Endothelial cell of umbilical vein (primary cell): ENCODE data around the gene LHFPL6. TPM values are rescaled to one million over a fixed set of nuclear protein-coding genes. Genes with fewer than 3 reads are reported as not detected.

Experiments
- BruUV-seq: library from RNA; stranded (reverse); fragments of 400-500 nt; replicated peaks from 2 replicates; lab custom pipeline; 2021; lab: Mats Ljungman, UMichigan
- CTCF ChIA-PET: fragments of 300-600, 350-600 bp; sonication (Branson Sonifier 250); formaldehyde crosslinking; loops from one replicate; lab custom pipeline; 2021; ENCODE audit warnings: antibody characterized with exemption, inconsistent platforms; lab: Charles Lee
- POLR2A ChIA-PET: fragments of 300-600, 350-600 bp; sonication (Branson Sonifier 250); formaldehyde crosslinking; loops from one replicate; lab custom pipeline; 2021; ENCODE audit warnings: antibody characterized with exemption, inconsistent platforms; lab: Charles Lee
- DNase-seq: peaks from one replicate; pipeline ENCODE4 v3.0.0-alpha.2; 2011; ENCODE audit warnings: low read depth, low spot score
- FAIRE-seq: peaks from 2 replicates; lab custom pipeline; 2011; peaks lifted over from hg19 to GRCh38; lab: Jason Lieb, UNC
- H2AFZ ChIP-seq: 2 replicates; pipeline ENCODE4 v1.6.0; 2012; ENCODE audit warnings: low read depth, low read length, control low read depth, inconsistent platforms
- H3K27ac ChIP-seq: 2 replicates; pipeline ENCODE4 v1.5.1; 2011; ENCODE audit warnings: low read depth, mild to moderate bottlenecking, control low read depth, low read length, moderate library complexity; ENCODE audit not compliant: insufficient read depth
- H3K27me3 ChIP-seq, 2 experiments: 2 replicates each; pipeline versions ENCODE4 v1.6.0 to v1.6.1; 2011; ENCODE audit warnings: low read length in 2 of 2, mixed read lengths in 1 of 2; ENCODE audit not compliant: control insufficient read depth in 2 of 2, insufficient read depth in 2 of 2
- H3K36me3 ChIP-seq, 2 experiments: 2 replicates in 1 of 2; 3 replicates in 1 of 2; pipeline ENCODE4 v1.5.1; 2011; ENCODE audit warnings: low read length in 2 of 2, mild to moderate bottlenecking in 1 of 2, moderate library complexity in 1 of 2; ENCODE audit not compliant: control insufficient read depth in 2 of 2, insufficient read depth in 2 of 2; ENCODE audit errors: extremely low read depth in 1 of 2
- H3K4me1 ChIP-seq: 3 replicates; pipeline ENCODE4 v1.5.1; 2011; ENCODE audit warnings: mild to moderate bottlenecking, low read length; ENCODE audit not compliant: control insufficient read depth, insufficient read depth; ENCODE audit errors: extremely low read depth
- H3K4me2 ChIP-seq: 2 replicates; pipeline ENCODE4 v1.6.1; 2011; ENCODE audit warnings: low read length, control low read depth, mixed read lengths; ENCODE audit not compliant: insufficient read depth
- H3K4me3 ChIP-seq, 3 experiments: fragments of 200-600 bp in 1 of 3; sonication (generic), shearing (Covaris generic) in 1 of 3; replicated peaks in 1 of 3; 2 replicates each; pipeline ENCODE4 v1.5.1; 2011 to 2016; ENCODE audit warnings: control low read depth in 3 of 3, low read length in 3 of 3, mild to moderate bottlenecking in 2 of 3, inconsistent platforms in 1 of 3, low read depth in 1 of 3, moderate library complexity in 1 of 3; ENCODE audit not compliant: insufficient read depth in 1 of 3
- H3K79me2 ChIP-seq: 2 replicates; pipeline ENCODE4 v1.6.0; 2012; ENCODE audit warnings: low read length, inconsistent platforms; ENCODE audit not compliant: control insufficient read depth, insufficient read depth
- H3K9ac ChIP-seq: replicated peaks from 2 replicates; pipeline ENCODE3; 2011; ENCODE audit warnings: low read length, control low read depth; ENCODE audit not compliant: insufficient read depth; ENCODE audit errors: extremely low read depth
- H3K9me1 ChIP-seq: replicated peaks from 3 replicates; pipeline ENCODE4 v1.6.0; 2011; ENCODE audit warnings: mild to moderate bottlenecking, low read length; ENCODE audit not compliant: control insufficient read depth, insufficient read depth; ENCODE audit errors: extremely low read depth
- H3K9me3 ChIP-seq: replicated peaks from 2 replicates; pipeline ENCODE4 v1.5.1; 2012; ENCODE audit warnings: low read length, inconsistent platforms; ENCODE audit not compliant: control insufficient read depth, insufficient read depth
- H4K20me1 ChIP-seq: replicated peaks from 2 replicates; pipeline ENCODE3; 2011; ENCODE audit warnings: mild to moderate bottlenecking, low read length; ENCODE audit not compliant: control insufficient read depth, insufficient read depth; ENCODE audit errors: extremely low read depth
- EZH2 ChIP-seq: IDR thresholded peaks from 2 replicates; pipeline ENCODE4 v1.6.1; 2012; ENCODE audit warnings: borderline replicate concordance, low read depth, mild to moderate bottlenecking, moderate library complexity, low read length, inconsistent platforms; ENCODE audit not compliant: severe bottlenecking
- FOS ChIP-seq: IDR thresholded peaks from 2 replicates; pipeline ENCODE4 v1.6.1; 2011; ENCODE audit warnings: mild to moderate bottlenecking, low read length, moderate library complexity, borderline replicate concordance; ENCODE audit not compliant: insufficient read depth
- GATA2 ChIP-seq: IDR thresholded peaks from 2 replicates; pipeline ENCODE4 v1.7.0; 2011; ENCODE audit warnings: low read depth, mild to moderate bottlenecking, moderate library complexity, mixed read lengths, low read length; ENCODE audit not compliant: insufficient read length, insufficient read depth
- JUN ChIP-seq: IDR thresholded peaks from 2 replicates; pipeline ENCODE4 v1.6.1; 2011; ENCODE audit warnings: borderline replicate concordance, low read depth; ENCODE audit not compliant: insufficient read length, insufficient read depth
- MYC ChIP-seq: IDR thresholded peaks from one replicate; pipeline ENCODE4 v1.6.1; 2011; ENCODE audit warnings: mild to moderate bottlenecking, low read depth, low read length
- POLR2A ChIP-seq: IDR thresholded peaks from 2 replicates; pipeline ENCODE4 v1.6.1; 2012; ENCODE audit warnings: low read depth, mild to moderate bottlenecking, control low read depth, low read length
- POLR2AphosphoS5 ChIP-seq: IDR thresholded peaks from 2 replicates; pipeline ENCODE4 v1.6.1; 2012; ENCODE audit warnings: low read depth, mild to moderate bottlenecking, control low read depth, low read length, moderate library complexity; ENCODE audit not compliant: insufficient read depth
- dilution Hi-C: fragments of 300-500 bp; cut with MboI; formaldehyde crosslinking; loops from one replicate; pipeline ENCODE4 v1.15.0; 2019; ENCODE audit warnings: low sequenced_read_pairs; ENCODE audit not compliant: extremely low pct_ligation_motif_present
- intact Hi-C: fragments of 100-400 bp; cut with micrococcal nuclease; formaldehyde crosslinking; loops from one replicate; pipeline ENCODE4 v1.10.0; 2022
- polyA plus RNA-seq, 4 experiments: library from polyadenylated mRNA; depleted of rRNA in 3 of 4; stranded (reverse) in 3 of 4; unstranded in 1 of 4; fragments of >200 nt; gene quantifications; 2 replicates each; pipeline versions ENCODE4 v1.2.1 to v1.2.3, GENCODE V29; 2011 to 2012; ENCODE audit warnings: missing spikeins in 1 of 4
- total RNA-seq: library from RNA; stranded (reverse); gene quantifications from 2 replicates; pipeline ENCODE4 v1.2.3, GENCODE V29; 2021
- TF ChIP-seq, protein P1 (sequence below): IDR thresholded peaks from 2 replicates; pipeline ENCODE4 v1.6.1; 2011; ENCODE audit not compliant: insufficient read depth, insufficient read length
- TF ChIP-seq, protein P2 (sequence below), 2 donors: IDR thresholded peaks; 1 replicate in 1 of 2; 2 replicates in 1 of 2; pipeline ENCODE4 v1.5.1; 2011; ENCODE audit warnings: low read length in 2 of 2, mild to moderate bottlenecking in 2 of 2, moderate library complexity in 2 of 2, control low read depth in 1 of 2, inconsistent platforms in 1 of 2, low read depth in 1 of 2; ENCODE audit not compliant: insufficient read depth in 1 of 2; ENCODE audit errors: extremely low read depth in 1 of 2

The LHFPL6 gene
- total and polyA plus RNA-seq, 2 donors (not counting 3 experiments of a cell fraction or from before 2014, with no cell fraction given): 17.5 to 19.4 TPM

DNA sequence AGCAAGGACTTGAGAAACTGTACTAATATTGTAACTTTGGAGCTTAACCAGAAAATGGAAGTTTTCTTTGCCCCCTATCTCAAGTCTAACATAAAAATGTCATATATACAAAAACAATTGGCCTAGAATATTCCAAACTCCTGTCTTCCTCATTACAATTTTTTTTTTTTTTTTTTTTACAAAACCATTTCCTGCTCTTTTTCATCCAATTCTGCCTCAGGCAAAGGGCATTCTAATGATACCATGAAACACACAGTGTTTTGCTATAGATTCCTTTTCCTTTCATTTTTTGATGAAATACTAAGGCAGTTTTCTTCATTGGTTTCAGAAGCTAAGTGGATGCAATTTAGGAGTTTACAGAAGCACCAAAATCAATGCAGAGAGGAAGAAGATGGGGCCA lies 119.7 kb downstream of the LHFPL6 start:
- H3K36me3 ChIP-seq: no peaks in the 10 kb centered on the region
- H3K4me1 ChIP-seq: peaks cover 22% of the 10 kb centered on the region
- H2AFZ ChIP-seq: no peak overlapping the region
- ChIA-PET POLR2A (no interaction called here), CTCF (interaction anchor here (1.0 to 3.7 kb wide), 4 partner anchors 9 to 128 kb away, joined by 3 to 13 read pairs (median 3); no protein-coding TSS in a partner anchor)
- H3K27ac ChIP-seq: no peak overlapping the region
- no peaks in the 10 kb centered on the region for H4K20me1 ChIP-seq
- FAIRE-seq (no peak), DNase-seq (no peak)
- H3K9me3 ChIP-seq: no peaks in the 10 kb centered on the region
- dilution Hi-C loops: no loop called here
- no TSS peak for BruUV-seq
- intact Hi-C loops: no loop called here
- no peaks in the 10 kb centered on the region for H3K27me3 ChIP-seq
- no peak overlapping the region for H3K4me3 ChIP-seq
- H3K4me2 ChIP-seq: no peak overlapping the region
- H3K9ac ChIP-seq: no peak overlapping the region
- no peaks in the 10 kb centered on the region for H3K9me1 ChIP-seq
- H3K79me2 ChIP-seq: no peaks in the 10 kb centered on the region
- TF ChIP-seq FOS (no peak), EZH2 (no peak), GATA2 (no peak), POLR2AphosphoS5 (no peak), JUN (no peak), MYC (no peak), POLR2A (no peak)
- TF ChIP-seq, protein P1, sequence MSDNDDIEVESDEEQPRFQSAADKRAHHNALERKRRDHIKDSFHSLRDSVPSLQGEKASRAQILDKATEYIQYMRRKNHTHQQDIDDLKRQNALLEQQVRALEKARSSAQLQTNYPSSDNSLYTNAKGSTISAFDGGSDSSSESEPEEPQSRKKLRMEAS: no peak
- TF ChIP-seq, protein P2, sequence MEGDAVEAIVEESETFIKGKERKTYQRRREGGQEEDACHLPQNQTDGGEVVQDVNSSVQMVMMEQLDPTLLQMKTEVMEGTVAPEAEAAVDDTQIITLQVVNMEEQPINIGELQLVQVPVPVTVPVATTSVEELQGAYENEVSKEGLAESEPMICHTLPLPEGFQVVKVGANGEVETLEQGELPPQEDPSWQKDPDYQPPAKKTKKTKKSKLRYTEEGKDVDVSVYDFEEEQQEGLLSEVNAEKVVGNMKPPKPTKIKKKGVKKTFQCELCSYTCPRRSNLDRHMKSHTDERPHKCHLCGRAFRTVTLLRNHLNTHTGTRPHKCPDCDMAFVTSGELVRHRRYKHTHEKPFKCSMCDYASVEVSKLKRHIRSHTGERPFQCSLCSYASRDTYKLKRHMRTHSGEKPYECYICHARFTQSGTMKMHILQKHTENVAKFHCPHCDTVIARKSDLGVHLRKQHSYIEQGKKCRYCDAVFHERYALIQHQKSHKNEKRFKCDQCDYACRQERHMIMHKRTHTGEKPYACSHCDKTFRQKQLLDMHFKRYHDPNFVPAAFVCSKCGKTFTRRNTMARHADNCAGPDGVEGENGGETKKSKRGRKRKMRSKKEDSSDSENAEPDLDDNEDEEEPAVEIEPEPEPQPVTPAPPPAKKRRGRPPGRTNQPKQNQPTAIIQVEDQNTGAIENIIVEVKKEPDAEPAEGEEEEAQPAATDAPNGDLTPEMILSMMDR (IDR thresholded peaks at IDR 0.05; ENCODE audit: extremely low read depth in 1 of 2, insufficient read depth in 1 of 2, low read depth in 1 of 2, low read length in 2 of 2): no peak
